B cell (primary cell): ENCODE measurements around the gene TOM1L2. TPM values are rescaled to one million over a fixed set of nuclear protein-coding genes. Genes with fewer than 3 reads are reported as not detected.

Experiments
- ATAC-seq: fragments of 200-7000 bp; cut with Tn5 transposase; one replicate; pipeline ENCODE4 v1.10.0; 2021; ENCODE audit warnings: low read depth, mild to moderate bottlenecking, moderate number of reproducible peaks, moderate library complexity
- CTCF ChIA-PET: fragments of 350-600 bp; sonication (Branson Sonifier 250); formaldehyde crosslinking; loops from one replicate; lab custom pipeline; 2021; ENCODE audit warnings: antibody characterized with exemption, inconsistent platforms; lab: Charles Lee
- POLR2A ChIA-PET: fragments of 350-600 bp; sonication (Branson Sonifier 250); formaldehyde crosslinking; loops from one replicate; lab custom pipeline; 2021; ENCODE audit warnings: antibody characterized with exemption; lab: Charles Lee
- DNase-seq: peaks from one replicate; pipeline ENCODE4 v3.0.0; 2013
- H2AFZ ChIP-seq: 2 replicates; pipeline ENCODE4 v1.6.1; 2012; ENCODE audit warnings: mild to moderate bottlenecking, low read depth, low read length; ENCODE audit not compliant: insufficient read depth, poor library complexity, severe bottlenecking
- H3K27ac ChIP-seq, 2 donors: 1 replicate in 1 of 2; 2 replicates in 1 of 2; pipeline ENCODE4 v1.5.1; 2012 to 2013; ENCODE audit warnings: low read length in 2 of 2, mild to moderate bottlenecking in 2 of 2, moderate library complexity in 1 of 2
- H3K27me3 ChIP-seq, 4 experiments: fragments of 200-600 bp in 1 of 4; sonication (generic) in 1 of 4; replicated peaks in 1 of 4; 1 replicate in 2 of 4; 2 replicates in 2 of 4; pipeline versions ENCODE4 v1.6.1 to v1.7.0; 2013 to 2016; ENCODE audit warnings: low read length in 3 of 4, mild to moderate bottlenecking in 2 of 4, mixed read lengths in 1 of 4, moderate library complexity in 1 of 4; ENCODE audit not compliant: insufficient read depth in 4 of 4, control insufficient read depth in 3 of 4; ENCODE audit errors: control extremely low read depth in 1 of 4
- H3K36me3 ChIP-seq, 2 experiments: replicated peaks in 1 of 2; 1 replicate in 1 of 2; 2 replicates in 1 of 2; pipeline versions ENCODE4 v1.6.1 to v1.7.1; 2013; ENCODE audit warnings: low read length in 1 of 2; ENCODE audit not compliant: insufficient read depth in 2 of 2, control insufficient read depth in 1 of 2; ENCODE audit errors: control extremely low read depth in 1 of 2, extremely low read depth in 1 of 2
- H3K4me1 ChIP-seq, 2 donors: fragments of 200-600 bp in 1 of 2; sonication (generic) in 1 of 2; 1 replicate in 1 of 2; 2 replicates in 1 of 2; pipeline versions ENCODE4 v1.5.1 to v1.6.1; 2013 to 2017; ENCODE audit warnings: low read length in 2 of 2; ENCODE audit not compliant: control insufficient read depth in 2 of 2, insufficient read depth in 2 of 2
- H3K4me2 ChIP-seq: replicated peaks from 2 replicates; pipeline ENCODE3; 2012; ENCODE audit warnings: mild to moderate bottlenecking, low read depth, low read length; ENCODE audit not compliant: poor library complexity, severe bottlenecking
- H3K4me3 ChIP-seq, 5 experiments: fragments of 200-600 bp in 1 of 5; sonication (generic) in 1 of 5; 1 replicate in 3 of 5; 2 replicates in 2 of 5; pipeline versions ENCODE4 v1.5.1 to v1.7.0; 2011 to 2016; ENCODE audit warnings: low read length in 4 of 5, mild to moderate bottlenecking in 4 of 5, low read depth in 2 of 5, control low read depth in 1 of 5, moderate library complexity in 1 of 5; ENCODE audit not compliant: insufficient read depth in 1 of 5; ENCODE audit errors: control extremely low read depth in 1 of 5, extremely low read depth in 1 of 5
- H3K79me2 ChIP-seq: fragments of 200-600 bp; sonication (generic); one replicate; pipeline ENCODE4 v1.6.0; 2016; ENCODE audit warnings: low read length; ENCODE audit not compliant: control insufficient read depth, insufficient read depth
- H3K9ac ChIP-seq: fragments of 200-600 bp; sonication (generic); 2 replicates; pipeline ENCODE4 v1.6.1; 2017; ENCODE audit warnings: mild to moderate bottlenecking, low read length, moderate library complexity
- H3K9me3 ChIP-seq, 3 donors: one replicate each; pipeline versions ENCODE4 v1.6.1 to v1.7.1; 2013; ENCODE audit warnings: low read length in 2 of 3; ENCODE audit not compliant: control insufficient read depth in 2 of 3, insufficient read depth in 1 of 3; ENCODE audit errors: control extremely low read depth in 1 of 3
- H4K20me1 ChIP-seq: 2 replicates; pipeline ENCODE4 v1.6.0; 2012; ENCODE audit warnings: mild to moderate bottlenecking, low read length; ENCODE audit not compliant: insufficient read depth, control insufficient read depth, poor library complexity, severe bottlenecking
- H3K27ac Mint-ChIP-seq: one replicate; pipeline ENCODE4 v1.8.0; 2021; ENCODE audit warnings: mixed read lengths
- H3K27me3 Mint-ChIP-seq: one replicate; pipeline ENCODE4 v1.8.0; 2021; ENCODE audit warnings: mixed read lengths
- H3K4me1 Mint-ChIP-seq: one replicate; pipeline ENCODE4 v1.8.0; 2021; ENCODE audit warnings: mixed read lengths
- H3K4me3 Mint-ChIP-seq: one replicate; pipeline ENCODE4 v1.8.0; 2021; ENCODE audit warnings: mixed read lengths
- H3K9me3 Mint-ChIP-seq: one replicate; pipeline ENCODE4 v1.8.0; 2022; ENCODE audit warnings: mixed read lengths; ENCODE audit not compliant: insufficient read depth
- CTCF ChIP-seq: fragments of 200-600 bp; IDR thresholded peaks from one replicate; pipeline ENCODE4 v1.8.0; 2022; ENCODE audit warnings: antibody characterized with exemption, mild to moderate bottlenecking
- EZH2 ChIP-seq: IDR thresholded peaks from 2 replicates; pipeline ENCODE4 v1.6.1; 2012; ENCODE audit warnings: borderline replicate concordance, low read depth, mild to moderate bottlenecking, moderate library complexity, low read length; ENCODE audit not compliant: insufficient read depth, poor library complexity, severe bottlenecking
- WGBS: methylation state at CpG from one replicate; pipeline ENCODE4 v1.1.5; 2013; ENCODE audit warnings: missing lambda C conversion rate; ENCODE audit not compliant: insufficient coverage; 5-methylcytosine and 5-hydroxymethylcytosine counted together
- intact Hi-C: fragments of 100-400 bp; cut with micrococcal nuclease; formaldehyde crosslinking; loops from one replicate; pipeline ENCODE4 v1.10.0; 2022
- polyA plus RNA-seq: library from polyadenylated mRNA; depleted of rRNA; stranded (reverse); fragments of >200 nt; gene quantifications from 2 replicates; pipeline ENCODE4 v1.2.3, GENCODE V29; 2012
- total RNA-seq, 2 donors: library from RNA; stranded (reverse); fragments of 120-200 nt in 1 of 2; gene quantifications; 1 replicate in 1 of 2; 2 replicates in 1 of 2; pipeline versions ENCODE4 v1.2.3 to v1.2.4, GENCODE V29; 2013 to 2022

Gene TOM1L2
- total and polyA plus RNA-seq, 2 donors (not counting 1 experiment from before 2014, with no cell fraction given) = 25.1 to 29.7 TPM

- Histone ChIP-seq H3K9me3 (no peaks in the 10 kb centered on the region), H3K36me3 (peaks cover 0 to 13% of the 10 kb centered on the region in 2 experiments), H2AFZ (peak overlapping the region; percentile 30), H3K9ac (peak overlapping the region; percentile 70), H3K27me3 (no peaks in the 10 kb centered on the region), H3K4me2 (peak overlapping the region; percentile 96), H3K4me1 (peaks cover 28 to 41% of the 10 kb centered on the region in 2 donors), H3K4me3 (peak overlapping the region; percentile 35 to 82 (median 56)), H3K27ac (peak overlapping the region; percentile 16 to 56), H4K20me1 (peaks cover 87% of the 10 kb centered on the region), H3K79me2 (peaks cover 47% of the 10 kb centered on the region)
- H3K4me3 Mint-ChIP-seq = peak overlapping the region; percentile 86
- DNase-seq (no peak), ATAC-seq (peak; percentile 6)
- H3K9me3 Mint-ChIP-seq = no peaks in the 10 kb centered on the region
- TF ChIP-seq CTCF (no peak), EZH2 (no peak)
- WGBS = 30% methylated on average over 9 of the region's 11 CpGs
- POLR2A ChIA-PET = interaction anchor here (1.0 kb wide), 1 partner anchor 12 kb away, joined by 3 read pairs; the partner anchor contains the start of gene SREBF1
- no peaks in the 10 kb centered on the region for H3K27me3 Mint-ChIP-seq
- peaks cover 52% of the 10 kb centered on the region for H3K4me1 Mint-ChIP-seq
- H3K27ac Mint-ChIP-seq = peak overlapping the region; percentile 72
- intact Hi-C loops = no loop called here
- CTCF ChIA-PET = interaction anchor here (1.2 to 3.1 kb wide), 2 partner anchors 12 to 34 kb away, joined by 3 to 13 read pairs; no protein-coding TSS in a partner anchor
These were observed 147.9 kb downstream of the TOM1L2 start for GRCh38 chr17:17824119-17824782.
